Large intestine (tissue), 3 donors: Measurements from ENCODE around the gene PPP1R13B. TPM values are rescaled to one million over a fixed set of nuclear protein-coding genes. Genes with fewer than 3 reads are reported as not detected.

Experiments
- DNase-seq, 2 donors: peaks; one replicate each; pipeline versions ENCODE4 v3.0.0 to v3.0.0-alpha.2; 2013
- H3K27ac ChIP-seq: one replicate; pipeline ENCODE4 v1.5.1; 2013; ENCODE audit warnings: low read length
- H3K27me3 ChIP-seq: 2 replicates; pipeline ENCODE4 v1.6.1; 2013; ENCODE audit warnings: low read length; ENCODE audit not compliant: control insufficient read depth, insufficient read depth
- H3K36me3 ChIP-seq: 2 replicates; pipeline ENCODE4 v1.6.1; 2013; ENCODE audit warnings: low read length; ENCODE audit not compliant: control insufficient read depth, insufficient read depth
- H3K4me1 ChIP-seq: one replicate; pipeline ENCODE4 v1.6.1; 2013; ENCODE audit warnings: low read length; ENCODE audit not compliant: control insufficient read depth, insufficient read depth
- H3K4me3 ChIP-seq: one replicate; pipeline ENCODE4 v1.5.1; 2013; ENCODE audit warnings: low read length
- H3K9me3 ChIP-seq: one replicate; pipeline ENCODE4 v1.6.1; 2013; ENCODE audit warnings: mild to moderate bottlenecking, low read depth, low read length, moderate library complexity; ENCODE audit not compliant: control insufficient read depth
- WGBS: methylation state at CpG from one replicate; pipeline ENCODE4 v1.1.5; 2013; ENCODE audit warnings: low lambda C conversion rate; ENCODE audit not compliant: insufficient coverage; 5-methylcytosine and 5-hydroxymethylcytosine counted together
- polyA plus RNA-seq: library from polyadenylated mRNA; unstranded; fragments of 120-200 nt; gene quantifications from one replicate; pipeline ENCODE4 v1.2.1, GENCODE V29; 2013

The PPP1R13B gene
- polyA plus RNA-seq, 1 donor = 29.7 TPM

- Histone ChIP-seq H3K27me3 (no peaks in the 10 kb centered on the region), H3K27ac (no peak overlapping the region), H3K36me3 (peaks cover 26% of the 10 kb centered on the region), H3K4me3 (no peak overlapping the region), H3K9me3 (peaks cover 3% of the 10 kb centered on the region), H3K4me1 (peaks cover 4% of the 10 kb centered on the region)
- no peak for DNase-seq
- WGBS = no CpG with 5 or more reads among the region's 20 CpGs
Observed at GRCh38 chr14:103724116-103724515, 123.3 kb downstream of the PPP1R13B start.

- Histone ChIP-seq H3K4me1 (peaks cover 4% of the 10 kb centered on the region), H3K27me3 (no peaks in the 10 kb centered on the region), H3K36me3 (peaks cover 22% of the 10 kb centered on the region), H3K4me3 (no peak overlapping the region), H3K27ac (no peak overlapping the region), H3K9me3 (peaks cover 3% of the 10 kb centered on the region)
- DNase-seq = no peak
- no CpG with 5 or more reads among the region's 7 CpGs for WGBS
Observed at GRCh38 chr14:103723748-103724081, 123.7 kb downstream of the PPP1R13B start.

GRCh38 chr14:103721334-103722120, 125.8 kb downstream of the PPP1R13B start:
- no peak overlapping the region for H3K4me3 ChIP-seq
- H3K9me3 ChIP-seq = peaks cover 2% of the 10 kb centered on the region
- WGBS = 100% methylated on average over 1 of the region's 26 CpGs
- H3K27ac ChIP-seq = no peak overlapping the region
- peaks cover 9% of the 10 kb centered on the region for H3K4me1 ChIP-seq
- DNase-seq = no peak
- no peaks in the 10 kb centered on the region for H3K27me3 ChIP-seq
- peaks cover 18% of the 10 kb centered on the region for H3K36me3 ChIP-seq

GRCh38 chr14:103719751-103720150, 127.6 kb downstream of the PPP1R13B start:
- Histone ChIP-seq H3K27ac (no peak overlapping the region), H3K27me3 (no peaks in the 10 kb centered on the region), H3K9me3 (no peaks in the 10 kb centered on the region), H3K36me3 (peaks cover 8% of the 10 kb centered on the region), H3K4me3 (no peak overlapping the region), H3K4me1 (peaks cover 11% of the 10 kb centered on the region)
- no peak for DNase-seq
- WGBS = no CpG with 5 or more reads among the region's 8 CpGs

- no peak overlapping the region for H3K4me3 ChIP-seq
- H3K27ac ChIP-seq = no peak overlapping the region
- H3K36me3 ChIP-seq = peaks cover 8% of the 10 kb centered on the region
- WGBS = no CpG with 5 or more reads among the region's 16 CpGs
- H3K4me1 ChIP-seq = peaks cover 19% of the 10 kb centered on the region
- no peaks in the 10 kb centered on the region for H3K27me3 ChIP-seq
- no peaks in the 10 kb centered on the region for H3K9me3 ChIP-seq
- DNase-seq = no peak
Observed at GRCh38 chr14:103718572-103718971, 128.8 kb downstream of the PPP1R13B start.

- Histone ChIP-seq H3K36me3 (peaks cover 8% of the 10 kb centered on the region), H3K9me3 (no peaks in the 10 kb centered on the region), H3K4me3 (peak overlapping the region; percentile 68), H3K4me1 (peaks cover 19% of the 10 kb centered on the region), H3K27me3 (no peaks in the 10 kb centered on the region), H3K27ac (no peak overlapping the region)
- WGBS = 90% methylated on average over 8 of the region's 17 CpGs
- DNase-seq = no peak
Observed at GRCh38 chr14:103716899-103717411, 130.4 kb downstream of the PPP1R13B start.

- H3K27me3 ChIP-seq = no peaks in the 10 kb centered on the region
- H3K4me1 ChIP-seq = peaks cover 20% of the 10 kb centered on the region
- peak in 1 of 2 donors; percentile 57 for DNase-seq
- peaks cover 8% of the 10 kb centered on the region for H3K36me3 ChIP-seq
- H3K9me3 ChIP-seq = no peaks in the 10 kb centered on the region
- H3K4me3 ChIP-seq = peak overlapping the region; percentile 68
- WGBS = no CpG with 5 or more reads among the region's 72 CpGs
- H3K27ac ChIP-seq = no peak overlapping the region
Observed at GRCh38 chr14:103716091-103716801, 131.1 kb downstream of the PPP1R13B start.

- Histone ChIP-seq H3K27me3 (no peaks in the 10 kb centered on the region), H3K27ac (peak within 1 kb of the TSS; percentile 55), H3K4me1 (peaks cover 21% of the 10 kb centered on the region), H3K9me3 (no peaks in the 10 kb centered on the region), H3K4me3 (peak within 1 kb of the TSS; percentile 68), H3K36me3 (peaks cover 8% of the 10 kb centered on the region)
- DNase-seq = peak; percentile 99 to 100
- no CpG with 5 or more reads among the region's 121 CpGs for WGBS
Observed at GRCh38 chr14:103715052-103716000, 132.0 kb downstream of the PPP1R13B start, which contains the start of the genes XRCC3 and ZFYVE21. XRCC3 (minus strand) TSS chr14:103715451; CDS start chr14:103711087, 4,364 bp downstream. ZFYVE21 (plus strand) TSS chr14:103715810; CDS start chr14:103715842, 32 bp downstream.

GRCh38 chr14:103714063-103714724, 133.2 kb downstream of the PPP1R13B start:
- peak overlapping the region; percentile 34 for H3K4me3 ChIP-seq
- no peak for DNase-seq
- peaks cover 25% of the 10 kb centered on the region for H3K4me1 ChIP-seq
- H3K36me3 ChIP-seq = peaks cover 13% of the 10 kb centered on the region
- H3K27ac ChIP-seq = no peak overlapping the region
- 70% methylated on average over 2 of the region's 16 CpGs for WGBS
- H3K27me3 ChIP-seq = no peaks in the 10 kb centered on the region
- H3K9me3 ChIP-seq = no peaks in the 10 kb centered on the region
